ENCODE results near the gene UTP18.
A peak's percentile ranks its signal among the peaks of the same experiment; 100 is the strongest.
"Not testable (repeated sequence)": the region's sequence is repeated elsewhere in the genome, so short reads cannot be mapped to it uniquely, and the experiment has no call there.

The UTP18 gene

GRCh38 chr17:51260237-51261023 lies at the start of gene UTP18:
Gene UTP18 (plus strand): TSS chr17:51260546. CDS start chr17:51260585, 39 bp downstream.
- DNase-seq (ENCODE audit: low spot score): peak; percentile 89

GRCh38 chr17:51214920-51215319 lies 45.4 kb upstream of the UTP18 start:
- DNase-seq (ENCODE audit: low spot score): no peak

GRCh38 chr17:51217946-51218345 lies 42.4 kb upstream of the UTP18 start:
- DNase-seq (ENCODE audit: low spot score): no peak

- no peak for DNase-seq (ENCODE audit: low spot score)
Measured at GRCh38 chr17:51221322-51221721, 39.0 kb upstream of the UTP18 start.

GRCh38 chr17:51224402-51225262 lies 35.7 kb upstream of the UTP18 start:
- no peak for DNase-seq (ENCODE audit: low spot score)

- not testable (repeated sequence) for DNase-seq (ENCODE audit: low spot score)
Measured at GRCh38 chr17:51225523-51225922, 34.8 kb upstream of the UTP18 start.

GRCh38 chr17:51228161-51228560 lies 32.2 kb upstream of the UTP18 start:
- no peak for DNase-seq (ENCODE audit: low spot score)

- DNase-seq (ENCODE audit: low spot score): no peak
Measured at GRCh38 chr17:51229889-51230288, 30.5 kb upstream of the UTP18 start.

- DNase-seq (ENCODE audit: low spot score): no peak
Measured at GRCh38 chr17:51230306-51230705, 30.0 kb upstream of the UTP18 start.

- DNase-seq (ENCODE audit: low spot score): no peak
Measured at GRCh38 chr17:51231999-51232398, 28.3 kb upstream of the UTP18 start.

GRCh38 chr17:51234162-51234561 lies 26.2 kb upstream of the UTP18 start:
- no peak for DNase-seq (ENCODE audit: low spot score)

- no peak for DNase-seq (ENCODE audit: low spot score)
Measured at GRCh38 chr17:51238255-51238887, 22.0 kb upstream of the UTP18 start.

- DNase-seq (ENCODE audit: low spot score): no peak
Measured at GRCh38 chr17:51240275-51240674, 20.1 kb upstream of the UTP18 start.

- no peak for DNase-seq (ENCODE audit: low spot score)
Measured at GRCh38 chr17:51244041-51244440, 16.3 kb upstream of the UTP18 start.

GRCh38 chr17:51245535-51245934 lies 14.8 kb upstream of the UTP18 start:
- DNase-seq (ENCODE audit: low spot score): no peak

- no peak for DNase-seq (ENCODE audit: low spot score)
Measured at GRCh38 chr17:51250314-51250840, 10.0 kb upstream of the UTP18 start.

- no peak for DNase-seq (ENCODE audit: low spot score)
Measured at GRCh38 chr17:51251010-51251409, 9.3 kb upstream of the UTP18 start.

GRCh38 chr17:51255673-51256072 lies 4.7 kb upstream of the UTP18 start:
- no peak for DNase-seq (ENCODE audit: low spot score)

- DNase-seq (ENCODE audit: low spot score): no peak
Measured at GRCh38 chr17:51256101-51256500, 4.2 kb upstream of the UTP18 start.

GRCh38 chr17:51257150-51258081 lies 2.9 kb upstream of the UTP18 start:
- DNase-seq (ENCODE audit: low spot score): no peak
